Nephron (organoid): ENCODE results near the gene AIG1.

Experiments used
- H3K27ac Mint-ChIP-seq, 3 experiments: 2 replicates each; pipeline ENCODE4 v1.8.0; 2020; ENCODE audit warnings: mixed read lengths in 3 of 3, mild to moderate bottlenecking in 2 of 3, moderate library complexity in 1 of 3
- H3K27me3 Mint-ChIP-seq: 2 replicates; pipeline ENCODE4 v1.8.0; 2021; ENCODE audit warnings: low read depth, mild to moderate bottlenecking, moderate library complexity, mixed read lengths
- H3K36me3 Mint-ChIP-seq: 2 replicates; pipeline ENCODE4 v1.8.0; 2020; ENCODE audit warnings: low read depth, mixed read lengths
- H3K4me1 Mint-ChIP-seq: 2 replicates; pipeline ENCODE4 v1.8.0; 2020; ENCODE audit warnings: mixed read lengths
- H3K4me3 Mint-ChIP-seq, 3 experiments: 2 replicates each; pipeline ENCODE4 v1.8.0; 2020; ENCODE audit warnings: mild to moderate bottlenecking in 3 of 3, mixed read lengths in 3 of 3, moderate library complexity in 2 of 3
- H3K9me3 Mint-ChIP-seq: 2 replicates; pipeline ENCODE4 v1.8.0; 2020; ENCODE audit warnings: mixed read lengths
- TF ChIP-seq, protein P1 (sequence below), 3 experiments: fragments of 200-600 bp; sonication (generic); IDR thresholded peaks; one replicate each; pipeline ENCODE4 v1.5.0; 2021; ENCODE audit warnings: antibody characterized with exemption in 3 of 3; ENCODE audit not compliant: unreplicated experiment in 3 of 3

The AIG1 gene

DNA sequence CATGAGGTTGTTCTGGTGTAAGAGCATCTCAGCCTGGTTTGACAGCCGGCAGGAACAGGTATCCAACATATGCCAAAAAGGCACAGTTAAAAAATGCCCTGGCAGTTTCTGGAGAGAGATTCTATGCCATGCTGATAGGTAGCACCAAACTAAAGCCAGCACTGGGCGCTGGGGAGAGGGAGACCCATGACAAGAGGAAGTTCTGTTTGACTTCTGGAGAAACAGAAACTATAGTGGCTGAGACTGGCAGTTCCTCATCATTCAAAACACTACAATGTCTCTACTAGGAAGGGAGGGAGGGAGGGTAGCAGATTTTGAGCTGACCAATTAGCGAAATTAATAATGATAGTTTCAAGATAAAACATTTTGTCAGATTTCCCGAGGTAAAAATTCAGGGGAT, 215.7 kb downstream of the AIG1 start:
- Mint-ChIP-seq H3K4me3 (no peak overlapping the region), H3K27me3 (no peaks in the 10 kb centered on the region)

DNA sequence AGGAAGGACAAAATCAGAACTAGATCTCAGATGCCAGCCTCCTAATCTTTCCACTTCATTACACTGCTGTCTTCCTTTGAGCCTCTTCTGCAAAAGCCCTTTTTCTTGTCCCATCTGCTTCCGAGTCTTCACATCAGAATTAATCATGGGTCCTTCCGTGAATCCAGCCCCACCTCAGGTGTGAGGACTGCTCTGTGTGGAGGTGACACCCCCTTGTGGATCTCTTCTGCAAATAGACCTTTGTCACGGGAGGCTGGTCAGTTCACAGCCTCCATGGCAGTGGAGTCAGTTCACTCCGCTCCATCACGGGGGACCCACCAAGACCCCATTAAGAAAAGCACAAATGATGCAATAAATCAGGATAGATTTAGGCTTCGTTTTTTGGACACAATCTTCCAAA, 218.7 kb downstream of the AIG1 start:
- Mint-ChIP-seq H3K27me3 (no peaks in the 10 kb centered on the region), H3K27ac (no peak overlapping the region), H3K4me3 (no peak overlapping the region), H3K36me3 (no peaks in the 10 kb centered on the region), H3K4me1 (peaks cover 6% of the 10 kb centered on the region), H3K9me3 (no peaks in the 10 kb centered on the region)
- TF ChIP-seq, protein P1, sequence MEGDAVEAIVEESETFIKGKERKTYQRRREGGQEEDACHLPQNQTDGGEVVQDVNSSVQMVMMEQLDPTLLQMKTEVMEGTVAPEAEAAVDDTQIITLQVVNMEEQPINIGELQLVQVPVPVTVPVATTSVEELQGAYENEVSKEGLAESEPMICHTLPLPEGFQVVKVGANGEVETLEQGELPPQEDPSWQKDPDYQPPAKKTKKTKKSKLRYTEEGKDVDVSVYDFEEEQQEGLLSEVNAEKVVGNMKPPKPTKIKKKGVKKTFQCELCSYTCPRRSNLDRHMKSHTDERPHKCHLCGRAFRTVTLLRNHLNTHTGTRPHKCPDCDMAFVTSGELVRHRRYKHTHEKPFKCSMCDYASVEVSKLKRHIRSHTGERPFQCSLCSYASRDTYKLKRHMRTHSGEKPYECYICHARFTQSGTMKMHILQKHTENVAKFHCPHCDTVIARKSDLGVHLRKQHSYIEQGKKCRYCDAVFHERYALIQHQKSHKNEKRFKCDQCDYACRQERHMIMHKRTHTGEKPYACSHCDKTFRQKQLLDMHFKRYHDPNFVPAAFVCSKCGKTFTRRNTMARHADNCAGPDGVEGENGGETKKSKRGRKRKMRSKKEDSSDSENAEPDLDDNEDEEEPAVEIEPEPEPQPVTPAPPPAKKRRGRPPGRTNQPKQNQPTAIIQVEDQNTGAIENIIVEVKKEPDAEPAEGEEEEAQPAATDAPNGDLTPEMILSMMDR (IDR thresholded peaks at IDR 0.05; ENCODE audit: unreplicated experiment in 3 of 3): no peak

More for the DNA sequence above, 215.7 kb downstream of the AIG1 start:
- TF ChIP-seq, protein P1 (IDR thresholded peaks at IDR 0.05; ENCODE audit: unreplicated experiment in 3 of 3): no peak
- H3K4me1 Mint-ChIP-seq: no peaks in the 10 kb centered on the region
- no peaks in the 10 kb centered on the region for H3K9me3 Mint-ChIP-seq
- H3K36me3 Mint-ChIP-seq: no peaks in the 10 kb centered on the region
- no peak overlapping the region for H3K27ac Mint-ChIP-seq

DNA sequence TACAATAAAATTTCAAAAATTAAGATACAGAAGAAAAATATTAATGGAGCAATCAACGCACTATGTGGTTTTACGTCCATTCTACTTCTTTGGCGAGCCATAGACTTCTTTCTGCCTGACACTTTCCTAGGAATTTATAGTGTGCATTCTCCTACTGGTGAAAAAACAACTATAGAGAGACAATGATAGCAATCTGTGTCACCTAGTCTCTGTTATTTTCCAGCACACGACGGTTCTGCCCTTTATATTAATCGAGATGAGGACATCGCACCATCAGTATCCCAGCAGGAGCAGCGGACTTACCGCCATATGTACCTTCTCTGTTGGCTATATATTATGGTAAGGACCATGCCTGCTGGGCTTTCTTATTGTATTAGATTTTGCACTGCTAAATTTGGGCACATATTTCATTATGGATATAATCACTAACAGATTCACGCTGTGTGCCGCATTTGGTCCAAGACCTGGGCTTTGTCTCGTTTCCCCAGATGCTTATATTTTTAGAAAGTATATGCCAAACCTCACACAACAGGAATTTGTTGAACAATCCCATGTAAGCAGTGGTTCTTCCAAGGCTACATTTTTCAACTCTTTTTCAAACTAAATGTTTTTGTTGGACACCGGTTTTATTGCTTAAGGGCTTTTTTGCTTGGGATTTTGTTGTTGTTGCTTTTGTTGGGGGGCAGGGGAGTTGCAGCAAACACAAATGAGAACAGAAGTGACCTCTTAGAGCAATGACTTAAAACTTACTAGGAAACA, 223.4 kb downstream of the AIG1 start:
- H3K27ac Mint-ChIP-seq: peak overlapping the region in 2 of 3 experiments; percentile 77 to 90
- no peaks in the 10 kb centered on the region for H3K27me3 Mint-ChIP-seq
- H3K4me1 Mint-ChIP-seq: peaks cover 15% of the 10 kb centered on the region
- H3K4me3 Mint-ChIP-seq: no peak overlapping the region
- TF ChIP-seq, protein P1 (IDR thresholded peaks at IDR 0.05; ENCODE audit: unreplicated experiment in 3 of 3): no peak
- H3K36me3 Mint-ChIP-seq: no peaks in the 10 kb centered on the region
- no peaks in the 10 kb centered on the region for H3K9me3 Mint-ChIP-seq

DNA sequence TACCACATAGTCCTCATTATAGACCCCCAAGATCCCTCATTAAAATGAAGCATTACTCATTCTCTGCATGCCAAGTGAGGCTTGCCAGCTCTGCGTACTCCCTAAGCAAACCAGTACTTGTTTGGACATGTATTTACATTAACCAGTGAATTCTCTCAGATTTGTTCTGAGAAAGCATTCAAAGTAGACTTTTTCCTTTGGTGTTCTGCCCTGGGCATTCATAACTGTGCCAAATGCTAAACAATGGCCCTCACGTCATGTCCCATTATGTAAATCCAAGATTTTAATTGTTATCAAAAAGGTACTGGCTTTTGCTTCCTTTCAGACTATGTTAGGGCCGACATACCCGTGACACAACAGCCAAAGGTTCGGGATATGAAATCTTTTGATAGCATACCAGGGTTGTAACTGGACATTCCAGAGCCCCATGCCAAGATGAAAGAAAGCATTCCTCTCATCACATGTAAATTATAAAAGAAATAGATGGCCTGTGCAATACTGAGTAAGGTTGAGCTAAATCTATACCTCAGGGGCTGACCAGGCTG, 225.6 kb downstream of the AIG1 start:
- TF ChIP-seq, protein P1 (IDR thresholded peaks at IDR 0.05; ENCODE audit: unreplicated experiment in 3 of 3): no peak
- Mint-ChIP-seq H3K27ac (peak overlapping the region in 2 of 3 experiments; percentile 7 to 12), H3K4me3 (no peak overlapping the region), H3K27me3 (no peaks in the 10 kb centered on the region), H3K4me1 (peaks cover 15% of the 10 kb centered on the region), H3K36me3 (no peaks in the 10 kb centered on the region), H3K9me3 (no peaks in the 10 kb centered on the region)

DNA sequence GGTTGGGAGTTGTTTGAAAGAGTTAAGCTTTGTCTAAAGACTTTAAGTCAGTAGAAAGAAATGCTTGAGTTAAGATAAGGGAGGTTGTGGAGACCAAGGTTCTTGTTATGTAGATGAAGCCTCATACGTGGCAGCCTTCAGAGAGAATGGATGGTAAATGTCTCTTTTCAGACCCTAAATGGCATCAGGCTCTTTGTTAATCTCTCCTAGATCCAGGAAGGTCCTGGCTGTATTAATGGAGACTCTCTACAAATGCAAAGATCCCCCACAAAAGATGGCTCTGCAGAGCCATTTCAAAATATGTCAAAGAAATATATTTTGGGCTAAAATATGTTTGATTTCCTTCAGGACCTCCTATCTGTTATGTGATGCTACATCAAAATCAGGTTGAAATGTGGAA, 228.2 kb downstream of the AIG1 start:
- Mint-ChIP-seq H3K27me3 (no peaks in the 10 kb centered on the region), H3K4me1 (peaks cover 14% of the 10 kb centered on the region), H3K36me3 (no peaks in the 10 kb centered on the region), H3K27ac (no peak overlapping the region), H3K4me3 (no peak overlapping the region), H3K9me3 (no peaks in the 10 kb centered on the region)
- TF ChIP-seq, protein P1 (IDR thresholded peaks at IDR 0.05; ENCODE audit: unreplicated experiment in 3 of 3): no peak

DNA sequence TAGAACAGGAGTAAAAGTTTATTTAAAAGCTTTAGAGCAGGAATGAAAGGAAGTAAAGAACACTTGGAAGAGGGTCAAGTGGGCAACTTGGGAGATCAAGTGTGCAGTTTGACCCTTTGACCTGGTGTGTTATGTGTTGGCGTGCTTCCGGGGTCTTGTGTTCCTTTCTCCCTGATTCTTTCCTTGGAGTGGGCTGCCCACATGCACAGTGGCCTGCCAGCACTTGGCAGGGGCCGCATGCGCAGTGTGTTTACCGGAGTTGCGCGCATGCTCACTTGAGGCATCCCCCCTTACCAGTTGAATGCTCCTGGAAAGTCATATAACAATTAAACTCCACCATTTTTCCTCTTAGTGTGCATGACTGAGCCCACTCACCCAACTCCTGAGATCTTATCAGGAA, 229.5 kb downstream of the AIG1 start:
- TF ChIP-seq, protein P1 (IDR thresholded peaks at IDR 0.05; ENCODE audit: unreplicated experiment in 3 of 3): no peak
- Mint-ChIP-seq H3K27ac (no peak overlapping the region), H3K9me3 (no peaks in the 10 kb centered on the region)

More for the DNA sequence above, 229.5 kb downstream of the AIG1 start:
- Mint-ChIP-seq H3K4me3 (no peak overlapping the region), H3K27me3 (no peaks in the 10 kb centered on the region), H3K36me3 (no peaks in the 10 kb centered on the region), H3K4me1 (peaks cover 6% of the 10 kb centered on the region)
